ENCODE measurements around the gene EPS8.

DNA sequence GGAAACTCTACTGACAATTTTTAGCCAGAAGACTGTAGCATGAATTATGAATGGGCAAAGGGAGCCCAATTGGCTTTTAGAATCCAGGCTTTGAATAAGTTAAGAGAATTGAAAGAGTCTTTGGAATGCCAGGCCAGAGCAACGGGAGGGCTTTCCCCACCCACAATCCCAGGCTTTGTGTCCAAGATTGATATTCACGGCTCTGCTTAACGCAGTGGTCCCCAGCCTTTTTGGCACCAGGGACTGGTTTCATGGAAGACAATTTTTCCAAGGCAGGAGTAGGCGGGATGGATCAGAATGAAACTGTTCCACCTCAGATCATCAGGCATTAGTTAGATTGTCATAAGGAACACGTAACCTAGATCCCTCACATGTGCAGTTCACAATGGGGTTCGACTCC is 79.6 kb downstream of the EPS8 start:
- TF ChIP-seq, protein P1, sequence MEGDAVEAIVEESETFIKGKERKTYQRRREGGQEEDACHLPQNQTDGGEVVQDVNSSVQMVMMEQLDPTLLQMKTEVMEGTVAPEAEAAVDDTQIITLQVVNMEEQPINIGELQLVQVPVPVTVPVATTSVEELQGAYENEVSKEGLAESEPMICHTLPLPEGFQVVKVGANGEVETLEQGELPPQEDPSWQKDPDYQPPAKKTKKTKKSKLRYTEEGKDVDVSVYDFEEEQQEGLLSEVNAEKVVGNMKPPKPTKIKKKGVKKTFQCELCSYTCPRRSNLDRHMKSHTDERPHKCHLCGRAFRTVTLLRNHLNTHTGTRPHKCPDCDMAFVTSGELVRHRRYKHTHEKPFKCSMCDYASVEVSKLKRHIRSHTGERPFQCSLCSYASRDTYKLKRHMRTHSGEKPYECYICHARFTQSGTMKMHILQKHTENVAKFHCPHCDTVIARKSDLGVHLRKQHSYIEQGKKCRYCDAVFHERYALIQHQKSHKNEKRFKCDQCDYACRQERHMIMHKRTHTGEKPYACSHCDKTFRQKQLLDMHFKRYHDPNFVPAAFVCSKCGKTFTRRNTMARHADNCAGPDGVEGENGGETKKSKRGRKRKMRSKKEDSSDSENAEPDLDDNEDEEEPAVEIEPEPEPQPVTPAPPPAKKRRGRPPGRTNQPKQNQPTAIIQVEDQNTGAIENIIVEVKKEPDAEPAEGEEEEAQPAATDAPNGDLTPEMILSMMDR (IDR thresholded peaks at IDR 0.05): no peak
- TF ChIP-seq EZH2 (IDR thresholded peaks at IDR 0.05; ENCODE audit: borderline replicate concordance, insufficient read depth, low read depth, low read length, poor library complexity, severe bottlenecking): no peak
